H1 (cell line): ENCODE results near the gene PRKAB1. TPM values are rescaled to one million over a fixed set of nuclear protein-coding genes. Genes with fewer than 3 reads are reported as not detected.

Source experiments
- CTCF ChIA-PET: fragments of 300-600 bp; sonication (Branson Sonifier 250); formaldehyde crosslinking; loops from one replicate; lab custom pipeline; 2021; ENCODE audit not compliant: partially characterized antibody; lab: Charles Lee
- POLR2A ChIA-PET: fragments of 300-600 bp; sonication (Branson Sonifier 250); formaldehyde crosslinking; loops from one replicate; lab custom pipeline; 2021; ENCODE audit warnings: inconsistent platforms; ENCODE audit not compliant: partially characterized antibody; lab: Charles Lee
- DNase-seq, 2 experiments: peaks; one replicate each; pipeline versions ENCODE4 v3.0.0 to v3.0.0-alpha.2; 2010 to 2022; ENCODE audit warnings: low spot score in 2 of 2, low read depth in 1 of 2, mixed read lengths in 1 of 2
- FAIRE-seq: peaks from 2 replicates; lab custom pipeline; 2011; peaks lifted over from hg19 to GRCh38; lab: Jason Lieb, UNC
- H2AFZ ChIP-seq: 2 replicates; pipeline ENCODE4 v1.8.1; 2012; ENCODE audit warnings: low read length, inconsistent platforms
- H2AK5ac ChIP-seq: 2 replicates; pipeline ENCODE4 v1.6.1; 2013; ENCODE audit warnings: low read depth, low read length
- H2BK120ac ChIP-seq: replicated peaks from 2 replicates; pipeline ENCODE3; 2013; ENCODE audit warnings: low read depth, low read length, inconsistent platforms
- H2BK12ac ChIP-seq: 2 replicates; pipeline ENCODE4 v1.6.1; 2013; ENCODE audit warnings: low read depth, low read length
- H2BK15ac ChIP-seq: 2 replicates; pipeline ENCODE4 v1.6.1; 2013; ENCODE audit warnings: low read length
- H2BK20ac ChIP-seq: 2 replicates; pipeline ENCODE4 v1.6.1; 2013; ENCODE audit warnings: low read length
- H2BK5ac ChIP-seq: 2 replicates; pipeline ENCODE4 v1.6.1; 2013; ENCODE audit warnings: low read depth, low read length
- H3K14ac ChIP-seq: 2 replicates; pipeline ENCODE4 v1.6.1; 2013; ENCODE audit warnings: inconsistent platforms; ENCODE audit not compliant: insufficient read length
- H3K18ac ChIP-seq: 2 replicates; pipeline ENCODE4 v1.6.1; 2013; ENCODE audit warnings: low read length; ENCODE audit errors: extremely low read depth
- H3K23ac ChIP-seq: 2 replicates; pipeline ENCODE4 v1.6.1; 2013; ENCODE audit warnings: inconsistent platforms; ENCODE audit not compliant: insufficient read length
- H3K23me2 ChIP-seq: 2 replicates; pipeline ENCODE4 v1.6.1; 2013; ENCODE audit warnings: low read depth, low read length
- H3K27ac ChIP-seq: 2 replicates; pipeline ENCODE4 v1.6.1; 2011; ENCODE audit warnings: low read depth, low read length, inconsistent platforms
- H3K27me3 ChIP-seq, 4 experiments: replicated peaks in 1 of 4; 1 replicate in 1 of 4; 2 replicates in 3 of 4; pipeline versions ENCODE4 v1.6.1 to v1.8.1; 2011 to 2013; ENCODE audit warnings: low read length in 3 of 4, mild to moderate bottlenecking in 3 of 4, inconsistent platforms in 2 of 4, mixed read lengths in 2 of 4, moderate library complexity in 1 of 4; ENCODE audit not compliant: control insufficient read depth in 3 of 4, insufficient read depth in 3 of 4; ENCODE audit errors: extremely low read depth in 1 of 4
- H3K36me3 ChIP-seq, 4 experiments: 2 replicates each; pipeline versions ENCODE4 v1.6.1 to v1.8.1; 2011 to 2013; ENCODE audit warnings: mild to moderate bottlenecking in 4 of 4, low read length in 3 of 4, moderate library complexity in 2 of 4, control low read depth in 1 of 4, inconsistent platforms in 1 of 4; ENCODE audit not compliant: insufficient read depth in 4 of 4, control insufficient read depth in 2 of 4
- H3K4ac ChIP-seq: replicated peaks from 2 replicates; pipeline ENCODE3; 2013; ENCODE audit warnings: low read length, low read depth, mixed read lengths, inconsistent platforms; ENCODE audit not compliant: insufficient read length
- H3K4me1 ChIP-seq, 4 experiments: replicated peaks in 1 of 4; 1 replicate in 1 of 4; 2 replicates in 3 of 4; pipeline versions ENCODE4 v1.6.1 to v1.8.1; 2011 to 2013; ENCODE audit warnings: low read length in 3 of 4, inconsistent platforms in 2 of 4, mixed read lengths in 1 of 4; ENCODE audit not compliant: insufficient read depth in 4 of 4, control insufficient read depth in 3 of 4
- H3K4me2 ChIP-seq, 2 experiments: 2 replicates each; pipeline versions ENCODE4 v1.6.1 to v1.8.1; 2011 to 2013; ENCODE audit warnings: low read depth in 2 of 2, low read length in 2 of 2, control low read depth in 1 of 2, inconsistent platforms in 1 of 2, mild to moderate bottlenecking in 1 of 2; ENCODE audit not compliant: insufficient read depth in 1 of 2
- H3K4me3 ChIP-seq, 4 experiments: fragments of 200-600, 300-600 bp in 1 of 4; sonication (generic), shearing (Covaris generic), sonication (Bioruptor Twin) in 1 of 4; 2 replicates each; pipeline versions ENCODE4 v1.5.1 to v1.8.1; 2011 to 2016; ENCODE audit warnings: low read length in 4 of 4, low read depth in 3 of 4, control low read depth in 2 of 4, inconsistent platforms in 2 of 4, mild to moderate bottlenecking in 2 of 4, mixed read lengths in 1 of 4, moderate library complexity in 1 of 4; ENCODE audit not compliant: insufficient read depth in 2 of 4; ENCODE audit errors: extremely low read depth in 1 of 4
- H3K56ac ChIP-seq: replicated peaks from 2 replicates; pipeline ENCODE3; 2013; ENCODE audit warnings: low read depth, mild to moderate bottlenecking, mixed read lengths, low read length, inconsistent platforms; ENCODE audit not compliant: insufficient read length
- H3K79me1 ChIP-seq: 2 replicates; pipeline ENCODE4 v1.6.1; 2013; ENCODE audit warnings: low read depth, low read length, control low read depth
- H3K79me2 ChIP-seq, 2 experiments: 2 replicates each; pipeline versions ENCODE4 v1.6.1 to v1.8.1; 2012 to 2013; ENCODE audit warnings: low read length in 2 of 2, mild to moderate bottlenecking in 2 of 2, inconsistent platforms in 1 of 2; ENCODE audit not compliant: insufficient read depth in 2 of 2, control insufficient read depth in 1 of 2
- H3K9ac ChIP-seq, 4 experiments: replicated peaks in 1 of 4; 1 replicate in 1 of 4; 2 replicates in 3 of 4; pipeline versions ENCODE4 v1.6.1 to v1.8.1; 2011 to 2013; ENCODE audit warnings: low read depth in 3 of 4, low read length in 3 of 4, control low read depth in 2 of 4, mild to moderate bottlenecking in 2 of 4, moderate library complexity in 2 of 4, inconsistent platforms in 1 of 4; ENCODE audit errors: extremely low read depth in 1 of 4
- H3K9me3 ChIP-seq, 2 experiments: 2 replicates each; pipeline versions ENCODE4 v1.6.1 to v1.8.1; 2012 to 2013; ENCODE audit warnings: mild to moderate bottlenecking in 2 of 2, moderate library complexity in 2 of 2, control low read depth in 1 of 2, inconsistent platforms in 1 of 2, low read depth in 1 of 2, low read length in 1 of 2, mixed read lengths in 1 of 2; ENCODE audit not compliant: insufficient read depth in 2 of 2
- H4K20me1 ChIP-seq, 2 experiments: replicated peaks in 1 of 2; 2 replicates each; pipeline versions ENCODE3 to v1.8.1; 2011 to 2013; ENCODE audit warnings: inconsistent platforms in 2 of 2, low read length in 2 of 2, mild to moderate bottlenecking in 1 of 2; ENCODE audit not compliant: insufficient read depth in 2 of 2, control insufficient read depth in 1 of 2
- H4K5ac ChIP-seq: 2 replicates; pipeline ENCODE4 v1.6.1; 2013; ENCODE audit warnings: low read length, low read depth, mixed read lengths, inconsistent platforms; ENCODE audit not compliant: insufficient read length
- H4K8ac ChIP-seq: 2 replicates; pipeline ENCODE4 v1.8.0; 2013; ENCODE audit warnings: mild to moderate bottlenecking, moderate library complexity, low read length, inconsistent platforms; ENCODE audit not compliant: insufficient read depth; ENCODE audit errors: extremely low read depth
- H4K91ac ChIP-seq: replicated peaks from 2 replicates; pipeline ENCODE3; 2013; ENCODE audit warnings: low read length, mixed read lengths, inconsistent platforms; ENCODE audit not compliant: insufficient read length
- E2F6 ChIP-seq: IDR thresholded peaks from 2 replicates; pipeline ENCODE4 v1.6.1; 2012; ENCODE audit warnings: inconsistent platforms
- WGBS, 2 experiments: shearing (Covaris generic) in 1 of 2; methylation state at CpG; one replicate each; pipeline versions ENCODE4 v1.1.6 to v1.1.7; 2013 to 2015; ENCODE audit warnings: low lambda C conversion rate in 2 of 2, mixed read lengths in 2 of 2, inconsistent platforms in 1 of 2, low coverage in 1 of 2, missing lambda C conversion rate in 1 of 2; ENCODE audit not compliant: insufficient replicate concordance in 2 of 2, insufficient coverage in 1 of 2, insufficient read length in 1 of 2; ENCODE audit errors: extremely low coverage in 1 of 2, missing lambda C conversion rate in 1 of 2; 5-methylcytosine and 5-hydroxymethylcytosine counted together
- polyA plus RNA-seq, 7 experiments: library from polyadenylated mRNA; depleted of rRNA in 3 of 7; stranded (reverse) in 5 of 7; unstranded in 2 of 7; fragments of >200 nt in 5 of 7; fragments of 200-250 nt in 2 of 7; gene quantifications; 1 replicate in 5 of 7; 2 replicates in 1 of 7; 4 replicates in 1 of 7; pipeline versions ENCODE4 v1.2.1 to v1.2.3, GENCODE V29; 2011 to 2013; ENCODE audit warnings: missing spikeins in 2 of 7, mixed read lengths in 2 of 7
- total RNA-seq: library from RNA; stranded (reverse); fragmentation: NEBNext Ultra II Directional; extraction: Animal tissue kit (Norgen Biotek cat#: 25700); gene quantifications from 2 replicates; pipeline ENCODE4 v1.2.1, GENCODE V29; 2021

The PRKAB1 gene
- total and polyA plus RNA-seq, 2 of the 8 experiments (the other 6 are each of a cell fraction or from before 2014, with no cell fraction given) = 24.0 to 32.1 TPM

GRCh38 chr12:119673634-119674033, 5.7 kb downstream of the PRKAB1 start:
- no peak overlapping the region for H2BK120ac ChIP-seq
- no peak overlapping the region for H2BK15ac ChIP-seq
- no peak for TF ChIP-seq E2F6
- no peak overlapping the region for H3K4me2 ChIP-seq
- H3K18ac ChIP-seq = no peak overlapping the region
- H4K8ac ChIP-seq = no peak overlapping the region
- DNase-seq (no peak), FAIRE-seq (no peak)
- no peak overlapping the region for H2BK12ac ChIP-seq
- H4K5ac ChIP-seq = no peak overlapping the region
- H3K79me1 ChIP-seq = no peaks in the 10 kb centered on the region; the same call in 1 of the 2 replicates
- no peak overlapping the region for H3K27ac ChIP-seq
- 94% methylated on average over 7 of the region's 7 CpGs; no CpG with 5 or more reads in 1 of the 2 experiments for WGBS, 2 experiments
- no peak overlapping the region for H3K4me3 ChIP-seq
- peaks cover 0 to 25% of the 10 kb centered on the region in 2 experiments; a peak in 2 of 4 replicates for H3K79me2 ChIP-seq
- H2BK20ac ChIP-seq = no peak overlapping the region
- H4K91ac ChIP-seq = no peak overlapping the region
- ChIA-PET POLR2A (interaction anchor here (0.8 kb wide), 1 partner anchor 15 kb away, joined by 3 read pairs; no protein-coding TSS in a partner anchor), CTCF (interaction anchor here (0.9 kb wide), 1 partner anchor 31 kb away, joined by 4 read pairs; no protein-coding TSS in a partner anchor)
- H3K4me1 ChIP-seq = peaks cover 0 to 4% (median 0%) of the 10 kb centered on the region in 4 experiments; a peak in 2 of 7 replicates
- H3K36me3 ChIP-seq = peaks cover 27 to 84% (median 67%) of the 10 kb centered on the region in 4 experiments
- no peak overlapping the region for H3K4ac ChIP-seq
- no peak overlapping the region for H2BK5ac ChIP-seq
- no peaks in the 10 kb centered on the region for H3K9me3 ChIP-seq
- no peak overlapping the region for H3K14ac ChIP-seq
- no peaks in the 10 kb centered on the region for H3K23me2 ChIP-seq
- H3K56ac ChIP-seq = no peak overlapping the region
- H3K23ac ChIP-seq = no peak overlapping the region
- no peak overlapping the region for H2AK5ac ChIP-seq
- H4K20me1 ChIP-seq = peaks cover 7 to 13% of the 10 kb centered on the region in 2 experiments
- H3K27me3 ChIP-seq = no peaks in the 10 kb centered on the region
- H3K9ac ChIP-seq = no peak overlapping the region
- H2AFZ ChIP-seq = no peak overlapping the region
